GM19035 (cell line): Measurements from ENCODE around the gene ADGRV1.
"Not testable (repeated sequence)": the region's sequence is repeated elsewhere in the genome, so short reads cannot be mapped to it uniquely, and the experiment has no call there.

ENCODE experiments used
- ATAC-seq: cut with Tn5 transposase; IDR thresholded peaks from one replicate; pipeline ENCODE4 v1.9.1; 2021; ENCODE audit not compliant: unreplicated experiment

The ADGRV1 gene

DNA sequence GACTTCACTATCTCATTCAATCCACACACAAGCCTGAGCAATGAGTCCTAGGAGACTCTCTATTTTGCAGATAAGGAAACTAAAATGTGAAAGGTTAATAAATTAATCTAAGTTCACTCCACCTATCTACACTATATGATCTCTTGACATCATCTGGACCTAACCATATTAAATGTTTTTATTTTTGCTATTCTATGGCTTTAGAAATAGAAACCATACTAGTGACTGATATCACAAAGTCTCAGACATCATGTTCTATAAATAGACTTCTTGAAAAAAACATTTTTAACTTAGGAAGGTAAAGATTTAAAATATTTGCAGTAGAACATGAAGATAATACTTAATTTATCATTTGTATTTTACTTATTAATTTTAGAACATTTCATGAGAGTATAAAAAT, 9.4 kb upstream of the ADGRV1 start:
- ATAC-seq, result no peak

DNA sequence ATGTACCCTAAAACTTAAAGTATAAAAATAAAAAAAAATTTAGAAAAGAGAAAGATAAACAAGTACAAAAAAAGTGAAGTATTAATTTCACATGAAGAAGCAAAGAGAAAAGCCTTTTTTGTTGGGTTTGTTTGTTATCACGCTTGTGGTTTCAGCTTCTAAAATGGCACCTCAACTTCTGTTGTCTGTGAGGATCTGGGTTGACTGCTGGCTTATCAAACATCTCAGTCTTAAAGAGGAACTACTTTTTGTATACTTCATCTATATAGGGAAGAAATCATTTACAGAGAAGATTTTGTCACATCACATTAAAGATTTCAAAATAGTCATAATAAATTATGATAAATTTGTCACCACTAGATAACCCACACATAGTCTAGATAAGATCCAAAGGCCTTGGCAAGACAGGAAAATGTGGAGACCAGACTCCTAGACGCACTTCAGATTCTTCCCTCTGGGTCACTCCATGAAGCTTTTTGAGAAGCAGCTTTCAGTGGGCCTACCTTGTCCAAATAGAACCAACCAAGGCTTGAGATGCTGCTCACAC, 8.8 kb upstream of the ADGRV1 start:
- no peak for ATAC-seq

DNA sequence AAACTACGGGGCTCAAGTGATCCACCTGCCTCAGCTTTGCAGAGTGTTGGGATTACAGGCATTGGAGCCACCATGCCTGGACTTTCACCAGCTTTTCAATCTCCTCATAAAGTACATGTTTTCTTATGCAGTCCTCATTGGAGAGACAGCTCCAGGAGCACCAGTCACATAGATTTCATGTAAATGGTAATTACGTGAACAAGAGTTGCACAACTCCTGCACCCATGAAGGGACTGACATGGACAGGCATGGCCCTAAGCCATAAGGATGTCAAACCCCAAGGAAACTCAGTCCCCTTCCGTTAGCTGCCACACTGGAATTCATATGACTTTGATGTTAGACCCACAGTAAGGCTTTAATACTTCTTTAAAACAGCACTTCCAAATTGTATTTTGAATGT, 7.6 kb upstream of the ADGRV1 start:
- no peak for ATAC-seq

DNA sequence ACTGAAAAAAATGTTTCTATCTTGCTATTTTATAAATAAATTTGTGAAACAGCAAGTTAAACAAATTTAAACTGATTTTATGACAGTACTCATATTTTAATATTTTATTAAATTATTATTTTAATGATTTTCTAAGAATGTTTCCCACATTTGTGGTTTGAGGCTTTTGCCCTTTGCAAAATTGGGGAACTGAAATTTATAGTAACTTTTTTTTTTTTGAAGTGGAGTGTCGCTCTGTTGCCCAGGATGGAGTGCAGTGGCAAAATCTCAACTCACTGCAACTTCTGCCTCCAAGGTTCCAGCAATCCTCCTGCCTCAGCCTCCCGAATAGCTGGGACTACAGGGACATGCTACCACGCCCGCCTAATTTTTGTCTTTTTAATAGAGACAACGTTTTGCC, 7.2 kb upstream of the ADGRV1 start:
- no peak for ATAC-seq

DNA sequence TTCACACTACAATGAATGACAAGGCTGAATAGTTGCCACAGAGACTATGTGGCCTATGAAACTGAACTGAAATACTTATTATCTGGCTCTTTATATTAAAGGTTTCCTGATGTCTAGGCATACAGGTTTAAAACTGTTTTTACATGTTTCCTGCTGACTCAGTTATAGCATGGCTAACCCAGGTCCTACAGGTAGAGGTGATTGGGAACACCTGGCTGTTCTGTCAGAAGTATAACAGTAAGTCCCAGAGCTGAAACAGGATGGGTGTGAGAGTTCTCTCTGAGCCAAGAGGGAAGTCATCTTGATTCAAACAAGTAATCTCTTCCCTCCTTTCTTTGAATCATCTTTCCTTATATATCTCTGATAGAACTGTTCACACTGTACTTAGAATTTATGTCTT, 4.9 kb upstream of the ADGRV1 start:
- no peak for ATAC-seq

DNA sequence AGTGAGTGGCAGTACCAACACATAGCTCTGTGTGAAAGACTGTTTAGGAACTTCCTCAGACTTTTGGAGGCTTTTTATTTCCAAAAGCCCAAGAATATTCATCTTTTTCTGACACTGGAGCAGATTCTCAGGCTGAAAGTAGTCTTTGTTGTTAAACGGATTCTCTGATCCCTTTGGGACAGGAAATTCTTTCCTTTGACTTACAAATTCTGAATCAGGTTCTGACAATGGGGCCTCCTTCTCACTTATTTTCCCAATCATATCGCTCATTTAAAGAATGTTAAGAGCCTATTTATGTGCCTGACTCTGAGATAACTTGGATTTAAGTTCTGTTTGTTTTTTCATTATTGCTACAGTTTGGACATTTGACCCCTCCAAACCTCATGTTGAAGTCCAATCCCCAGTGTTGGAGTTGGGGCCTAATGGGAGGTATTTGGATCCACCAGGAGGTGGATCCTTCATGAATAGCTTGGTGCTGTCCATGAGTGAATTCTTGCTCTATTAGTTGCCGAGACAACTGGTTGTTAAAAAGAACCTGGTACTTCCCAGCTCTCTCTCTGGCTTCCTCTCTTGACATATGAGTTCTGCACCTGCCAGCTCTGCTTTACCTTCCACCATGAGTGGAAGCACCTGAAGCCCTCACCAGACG, 4.1 kb upstream of the ADGRV1 start:
- ATAC-seq, result no peak

DNA sequence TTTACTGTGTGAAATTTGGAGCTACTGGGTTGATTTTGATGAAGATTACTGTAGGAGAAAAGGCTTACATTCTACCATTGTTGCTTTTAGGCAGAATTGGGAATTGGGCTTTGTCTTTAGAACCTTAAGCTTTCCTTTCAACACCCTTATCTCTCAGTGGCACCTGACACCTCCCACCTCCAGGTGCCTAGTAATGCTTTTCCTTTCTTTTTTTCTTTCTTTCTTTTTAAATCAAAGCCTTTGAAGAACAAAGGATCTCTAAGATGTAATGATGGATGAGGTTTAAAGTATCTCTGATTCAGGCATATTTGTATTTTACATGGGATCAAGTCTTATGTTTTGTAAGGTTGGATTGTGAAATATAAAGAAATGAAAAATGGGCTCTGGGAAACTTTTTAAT, 2.9 kb upstream of the ADGRV1 start:
- ATAC-seq, result no peak

DNA sequence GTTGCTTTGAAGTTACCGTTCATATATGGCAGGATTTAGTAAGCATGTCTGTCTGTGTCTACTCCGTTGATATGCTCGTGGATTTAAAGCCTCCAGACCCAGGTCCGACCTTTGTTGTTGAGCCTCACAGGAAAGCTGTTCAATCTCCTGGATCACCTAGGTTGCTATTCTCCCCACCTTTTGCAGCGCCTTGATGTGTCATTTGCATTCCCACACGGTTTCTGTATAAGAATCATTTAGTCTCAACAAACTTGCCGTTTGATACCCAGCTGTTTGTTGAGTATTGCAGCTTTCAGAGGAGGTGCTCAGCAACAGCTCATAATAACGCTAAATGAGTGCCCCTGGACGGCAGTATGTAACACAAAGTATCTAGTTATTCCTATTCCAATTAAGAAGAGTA, 1.2 kb upstream of the ADGRV1 start:
- no peak for ATAC-seq

DNA sequence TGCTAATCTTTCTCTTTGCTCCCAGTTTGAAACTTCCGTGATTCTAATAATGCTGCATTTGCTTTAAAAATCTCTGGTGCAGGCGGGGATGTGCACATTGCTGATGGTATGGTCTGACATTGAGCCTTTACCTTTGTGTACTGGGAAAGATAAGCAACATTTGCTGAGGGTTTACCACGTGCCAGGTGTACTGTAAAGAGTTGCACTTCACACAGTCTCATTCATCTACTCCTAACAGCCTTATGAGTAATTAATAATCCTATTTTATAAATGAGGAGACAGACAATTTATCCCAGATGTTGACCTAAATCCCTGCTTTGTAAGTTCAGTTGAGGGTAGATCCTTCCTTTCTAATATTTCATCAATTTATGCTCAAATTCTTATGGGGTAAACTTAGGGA, 726 bp upstream of the ADGRV1 start:
- ATAC-seq, result no peak

DNA sequence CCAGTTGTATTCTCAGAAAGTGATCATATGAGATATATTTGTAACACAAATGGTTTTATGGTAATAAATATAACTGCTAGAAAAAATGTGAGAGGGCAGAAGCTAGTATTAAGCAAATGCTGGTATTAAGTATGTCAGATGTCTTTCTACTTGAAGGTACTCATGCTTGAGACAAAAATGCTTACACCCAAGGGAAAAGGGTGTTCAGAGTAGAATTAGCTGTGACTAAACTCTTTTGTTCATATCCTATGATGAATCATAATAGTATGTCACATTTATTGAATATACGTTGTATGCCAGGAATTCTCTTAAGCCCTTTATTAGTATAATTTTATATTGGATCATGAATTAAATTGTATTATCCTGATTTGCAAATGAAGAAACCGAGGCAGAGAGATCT, 2.2 kb downstream of the ADGRV1 start:
- no peak for ATAC-seq

DNA sequence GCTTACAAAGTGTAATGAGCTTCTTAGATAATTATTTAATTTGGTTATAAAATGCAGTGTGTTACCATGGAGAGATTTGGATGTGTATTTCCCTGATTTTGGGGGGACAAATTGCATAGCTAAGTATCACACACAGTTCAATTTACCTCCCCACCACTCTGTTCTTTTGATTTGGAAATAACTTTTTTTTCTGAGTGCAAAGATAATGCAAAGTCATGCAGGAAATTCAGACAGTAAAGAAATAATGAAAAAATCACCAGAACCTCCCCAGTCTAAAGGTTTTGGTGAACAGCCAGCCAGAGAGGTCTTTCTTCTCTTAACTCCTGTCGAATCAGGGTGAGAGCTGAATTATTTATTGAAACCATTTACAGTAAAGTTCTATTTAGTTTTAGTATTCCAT, 3.2 kb downstream of the ADGRV1 start:
- no peak for ATAC-seq

DNA sequence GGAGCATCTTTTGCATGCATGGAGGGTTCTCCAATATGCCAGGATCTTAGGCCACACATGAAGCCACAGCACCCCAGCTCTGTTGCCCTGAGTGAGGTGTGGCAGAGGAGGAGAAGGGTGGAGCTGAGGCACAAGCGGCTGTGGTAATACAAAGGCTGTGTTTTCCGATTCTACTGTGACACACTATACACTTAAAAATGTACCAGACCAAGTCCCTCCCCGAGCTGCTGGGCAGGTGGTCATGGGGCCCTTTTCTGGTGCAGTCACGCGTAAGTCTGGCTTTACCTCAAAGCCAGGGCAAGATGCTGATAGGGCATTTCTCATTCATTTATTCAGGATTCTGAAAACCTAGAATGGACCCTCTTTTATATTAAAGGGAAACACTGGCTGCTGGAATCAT, 3.7 kb downstream of the ADGRV1 start:
- ATAC-seq, result no peak

DNA sequence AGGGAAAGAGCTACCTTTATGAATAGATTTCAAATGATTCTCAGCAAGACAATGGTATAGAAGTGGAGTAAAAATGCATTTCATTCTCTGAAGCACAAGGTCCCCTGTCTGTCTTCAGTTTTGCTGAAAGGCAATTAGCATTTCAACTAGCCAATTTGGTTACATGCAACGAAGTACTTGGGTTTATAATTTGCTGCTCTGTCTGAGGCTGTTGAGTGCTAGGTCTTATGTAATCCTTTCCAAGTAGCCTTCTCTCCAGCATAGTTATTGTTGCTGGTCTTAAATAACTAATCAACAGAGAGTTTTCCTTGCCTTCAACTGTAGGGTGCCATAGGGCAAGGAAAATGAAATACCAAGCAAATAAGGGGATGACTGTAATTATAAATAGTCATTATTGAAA, 4.5 kb downstream of the ADGRV1 start:
- ATAC-seq, result no peak

DNA sequence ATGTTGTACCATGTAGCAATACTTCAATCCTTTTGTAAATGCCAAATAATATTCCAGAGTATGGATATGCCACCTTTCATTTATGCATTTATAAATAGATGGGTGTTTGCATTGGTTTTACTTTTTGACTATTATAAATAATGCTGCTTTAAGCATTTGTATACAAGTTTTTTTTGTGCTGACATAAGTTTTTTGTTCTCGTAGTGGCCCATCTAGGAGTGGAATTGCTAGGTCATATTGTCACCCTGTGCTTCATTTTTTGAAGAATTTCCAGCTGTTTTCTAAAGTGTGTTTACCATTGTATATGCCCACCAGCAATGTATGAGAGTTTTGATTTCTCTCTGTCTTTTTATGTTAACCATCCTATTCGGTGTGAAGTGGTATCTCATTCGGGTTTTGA, 6.9 kb downstream of the ADGRV1 start:
- ATAC-seq, result no peak

DNA sequence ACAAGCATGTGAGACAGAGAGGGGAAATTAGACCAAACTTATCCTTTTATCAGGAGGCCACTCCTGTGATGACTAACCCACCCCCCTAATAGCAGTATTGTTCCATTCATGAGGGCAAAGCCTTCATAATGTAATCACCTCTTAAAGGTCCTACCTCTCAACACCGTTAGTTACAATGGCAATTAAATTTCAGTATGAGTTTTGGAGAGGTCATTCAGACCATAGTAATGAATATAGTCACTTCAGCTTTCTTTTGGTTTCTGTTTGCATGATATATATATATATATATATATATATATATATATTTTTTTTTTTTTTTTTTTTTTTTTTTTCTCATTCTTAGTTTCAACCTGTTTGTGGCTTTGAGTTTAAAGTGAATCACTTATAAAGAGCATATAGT, 10.5 kb downstream of the ADGRV1 start:
- no peak for ATAC-seq

DNA sequence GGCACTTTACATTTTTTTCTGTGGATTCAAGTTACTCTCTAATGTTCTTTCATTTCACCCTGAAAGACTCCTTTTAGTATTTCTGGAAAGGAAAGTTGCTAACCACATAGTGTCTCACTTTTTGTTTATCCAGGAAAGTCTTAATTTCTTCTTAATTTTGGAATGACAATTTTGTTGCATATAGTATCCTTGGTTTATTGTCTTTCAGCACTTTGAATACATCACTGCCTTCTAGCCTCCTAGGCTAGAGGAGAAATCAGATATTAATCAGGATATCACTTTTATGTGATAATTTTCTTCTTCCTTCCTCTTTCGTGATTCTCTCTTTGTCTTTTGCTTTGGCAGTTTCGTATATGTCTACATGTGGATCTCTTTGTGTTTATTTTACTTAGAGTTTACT, 11.4 kb downstream of the ADGRV1 start:
- ATAC-seq, result no peak

DNA sequence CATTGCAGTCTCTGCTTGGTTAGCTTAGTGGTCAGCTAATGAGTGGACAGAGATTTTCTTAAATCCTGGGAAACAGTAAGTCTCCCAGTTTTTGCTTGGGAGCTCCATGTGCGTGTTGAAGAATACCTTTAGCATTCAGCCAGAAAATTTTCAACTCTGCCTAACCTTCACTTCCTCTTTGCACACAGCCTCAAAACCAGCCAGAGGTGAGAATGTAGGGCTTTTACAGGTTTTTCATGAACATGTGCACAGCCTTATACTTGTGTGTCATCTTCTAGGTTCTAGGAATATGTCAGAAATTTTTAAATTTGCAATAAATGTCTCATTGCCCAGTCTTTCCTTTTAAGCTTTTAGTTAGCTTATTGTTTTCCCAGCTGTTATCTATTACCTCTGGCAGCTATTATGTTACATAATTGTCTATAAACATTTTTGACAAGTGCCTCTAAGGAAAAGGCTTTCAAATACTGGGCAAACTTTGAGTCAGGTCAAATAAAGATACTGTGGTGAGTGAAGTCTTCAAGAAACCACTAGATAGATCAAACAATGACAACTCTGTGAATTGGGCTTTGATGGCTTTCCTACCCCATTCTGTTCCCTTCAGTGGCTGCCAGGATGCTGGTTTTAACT, 12.7 kb downstream of the ADGRV1 start:
- no peak for ATAC-seq

DNA sequence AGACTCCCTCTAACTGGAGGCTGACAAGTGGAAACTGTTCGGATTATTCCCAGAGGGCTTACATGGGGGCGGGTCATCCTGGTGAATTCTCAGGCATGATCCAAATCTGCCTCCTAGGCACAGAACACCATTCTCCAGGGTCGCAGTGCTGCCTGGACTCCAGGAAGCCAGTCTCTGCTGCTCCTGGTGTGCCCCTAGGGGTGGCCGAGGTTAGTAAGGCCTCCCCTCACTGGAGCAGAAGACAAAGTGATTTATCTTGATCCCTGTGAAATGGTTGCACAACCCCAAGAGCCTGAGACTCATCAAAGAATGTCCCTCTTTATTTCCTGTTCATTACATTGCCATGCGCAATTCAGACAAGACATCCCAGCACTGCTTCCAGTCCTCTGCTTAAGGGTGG, 17.1 kb downstream of the ADGRV1 start:
- no peak for ATAC-seq

DNA sequence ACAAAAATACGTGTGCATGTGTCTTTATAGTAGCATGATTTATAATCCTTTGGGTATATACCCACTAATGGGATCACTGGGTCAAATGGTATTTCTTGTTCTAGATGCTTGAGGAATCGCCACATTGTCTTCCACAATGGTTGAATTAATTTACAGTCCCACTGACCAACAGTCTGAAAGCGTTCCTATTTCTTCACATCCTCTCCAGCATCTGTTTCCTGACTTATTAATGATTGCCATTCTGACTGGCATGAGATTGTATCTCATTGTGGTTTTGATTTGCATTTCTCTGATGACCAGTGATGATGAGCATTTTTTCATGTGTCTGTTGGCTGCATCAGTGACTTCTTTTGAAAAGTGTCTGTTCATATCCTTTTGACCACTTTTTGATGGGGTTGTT, 18.0 kb downstream of the ADGRV1 start:
- not testable (repeated sequence) for ATAC-seq

DNA sequence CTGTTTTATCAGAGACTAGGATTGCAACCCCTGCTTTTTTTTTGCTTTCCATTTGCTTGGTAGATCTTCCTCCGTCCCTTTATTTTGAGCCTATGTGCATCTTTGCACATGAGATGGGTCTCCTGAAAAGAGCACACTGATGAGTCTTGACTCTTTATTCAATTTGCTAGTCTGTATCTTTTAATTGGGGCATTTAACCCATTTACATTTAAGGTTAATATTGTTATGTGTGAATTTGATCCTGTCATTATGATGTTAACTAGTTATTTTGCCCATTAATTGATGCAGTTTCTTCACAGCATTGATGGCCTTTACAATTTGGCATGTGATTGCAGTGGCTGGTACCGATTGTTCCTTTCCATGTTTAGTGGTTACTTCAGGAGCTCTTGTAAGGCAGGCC, 21.3 kb downstream of the ADGRV1 start:
- ATAC-seq, result not testable (repeated sequence)

DNA sequence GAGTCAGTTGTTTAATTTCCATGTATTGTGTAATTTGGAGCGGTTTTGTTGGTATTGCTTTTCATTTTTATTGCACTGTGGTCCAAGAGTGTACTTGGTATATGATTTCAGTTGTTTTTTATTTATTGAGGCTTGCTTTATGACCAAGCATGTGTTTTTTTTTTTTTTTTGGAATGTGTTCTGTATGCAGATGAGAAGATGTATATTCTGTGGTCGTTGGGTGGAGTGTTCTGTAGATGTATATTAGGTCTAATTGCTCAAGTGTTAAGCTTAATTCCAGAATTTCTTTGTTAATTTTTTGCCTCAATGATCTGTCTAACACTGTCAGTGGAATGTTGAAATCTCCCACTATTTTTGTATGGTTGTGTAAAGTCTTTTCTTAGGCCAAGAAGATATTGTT, 23.4 kb downstream of the ADGRV1 start:
- ATAC-seq, result no peak

DNA sequence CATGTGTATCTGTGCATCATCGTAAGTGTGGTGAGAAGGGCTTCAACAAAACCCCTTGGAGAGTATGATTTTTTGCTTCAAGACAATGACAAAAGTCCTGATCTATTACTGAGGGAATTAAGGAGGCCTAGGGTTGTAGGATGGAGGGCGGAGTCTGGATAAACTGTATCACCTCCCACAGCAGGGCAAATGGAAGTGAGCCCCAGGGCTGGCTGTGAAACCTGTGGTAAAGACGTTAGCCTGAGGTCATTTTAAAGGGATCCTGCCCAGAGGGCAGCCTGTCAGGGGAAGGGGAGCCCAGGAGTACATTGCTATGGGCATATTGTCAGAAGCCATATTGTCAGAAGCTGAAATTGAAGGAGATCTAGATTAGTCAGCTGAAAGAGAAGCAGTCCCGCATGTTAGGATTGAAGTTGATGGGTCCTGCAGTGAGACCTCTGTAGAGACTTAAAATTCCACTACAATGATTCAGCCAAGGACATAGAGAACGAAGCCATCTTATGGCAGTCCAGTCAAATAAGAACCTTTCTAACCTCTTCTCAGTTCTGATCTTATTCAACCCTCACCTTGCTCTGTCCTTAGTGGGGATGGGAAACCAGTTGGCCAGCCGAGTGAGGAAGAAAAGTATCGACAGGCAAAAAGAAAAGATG, 26.9 kb downstream of the ADGRV1 start:
- ATAC-seq, result no peak
